ENCODE results near the gene COX14.

The COX14 gene

GRCh38 chr12:50077099-50077498, 34.9 kb upstream of the COX14 start:
- H3K27me3 ChIP-seq (ENCODE audit: low read depth, low read length) = no peaks in the 10 kb centered on the region
- H4K20me1 ChIP-seq (ENCODE audit: insufficient read depth, low read length) = no peaks in the 10 kb centered on the region
- H3K36me3 ChIP-seq (replicated peaks; ENCODE audit: low read depth, low read length) = no peaks in the 10 kb centered on the region
- H3K9ac ChIP-seq (ENCODE audit: low read length) = no peak overlapping the region
- TF ChIP-seq EZH2phosphoT487 (IDR thresholded peaks at IDR 0.05; ENCODE audit: low read depth) (no peak), CTCF (IDR thresholded peaks at IDR 0.05; ENCODE audit: low read depth, low read length) (no peak)
- H3K9me3 ChIP-seq (ENCODE audit: insufficient read depth, low read length) = no peaks in the 10 kb centered on the region
- peaks cover 15% of the 10 kb centered on the region for H3K4me1 ChIP-seq (ENCODE audit: low read length)
- no peaks in the 10 kb centered on the region for H3K79me2 ChIP-seq (ENCODE audit: low read length)
- no peak overlapping the region for H3K27ac ChIP-seq (ENCODE audit: low read length)
- H2AFZ ChIP-seq (ENCODE audit: low read depth, low read length) = no peak overlapping the region
- no peak overlapping the region for H3K4me3 ChIP-seq (ENCODE audit: low read length)
- peak overlapping the region; percentile 29 for H3K4me2 ChIP-seq (ENCODE audit: low read length)

GRCh38 chr12:50078281-50078680, 33.8 kb upstream of the COX14 start:
- Histone ChIP-seq H3K27me3 (ENCODE audit: low read depth, low read length) (no peaks in the 10 kb centered on the region), H3K4me2 (ENCODE audit: low read length) (no peak overlapping the region), H2AFZ (ENCODE audit: low read depth, low read length) (no peak overlapping the region), H3K9me3 (ENCODE audit: insufficient read depth, low read length) (no peaks in the 10 kb centered on the region), H3K9ac (ENCODE audit: low read length) (no peak overlapping the region), H3K4me1 (ENCODE audit: low read length) (peaks cover 15% of the 10 kb centered on the region), H3K36me3 (replicated peaks; ENCODE audit: low read depth, low read length) (no peaks in the 10 kb centered on the region), H4K20me1 (ENCODE audit: insufficient read depth, low read length) (no peaks in the 10 kb centered on the region), H3K79me2 (ENCODE audit: low read length) (no peaks in the 10 kb centered on the region), H3K27ac (ENCODE audit: low read length) (no peak overlapping the region), H3K4me3 (ENCODE audit: low read length) (no peak overlapping the region)
- TF ChIP-seq EZH2phosphoT487 (IDR thresholded peaks at IDR 0.05; ENCODE audit: low read depth) (no peak), CTCF (IDR thresholded peaks at IDR 0.05; ENCODE audit: low read depth, low read length) (no peak)

GRCh38 chr12:50079771-50080170, 32.3 kb upstream of the COX14 start:
- Histone ChIP-seq H2AFZ (ENCODE audit: low read depth, low read length) (no peak overlapping the region), H3K36me3 (replicated peaks; ENCODE audit: low read depth, low read length) (no peaks in the 10 kb centered on the region), H4K20me1 (ENCODE audit: insufficient read depth, low read length) (no peaks in the 10 kb centered on the region), H3K4me2 (ENCODE audit: low read length) (no peak overlapping the region), H3K79me2 (ENCODE audit: low read length) (peaks cover 2% of the 10 kb centered on the region; the same call in 1 of the 2 replicates), H3K4me3 (ENCODE audit: low read length) (no peak overlapping the region), H3K9ac (ENCODE audit: low read length) (no peak overlapping the region), H3K4me1 (ENCODE audit: low read length) (peaks cover 15% of the 10 kb centered on the region), H3K27ac (ENCODE audit: low read length) (no peak overlapping the region), H3K9me3 (ENCODE audit: insufficient read depth, low read length) (no peaks in the 10 kb centered on the region), H3K27me3 (ENCODE audit: low read depth, low read length) (no peaks in the 10 kb centered on the region)
- TF ChIP-seq EZH2phosphoT487 (IDR thresholded peaks at IDR 0.05; ENCODE audit: low read depth) = no peak
- no peak for TF ChIP-seq CTCF (IDR thresholded peaks at IDR 0.05; ENCODE audit: low read depth, low read length)

- H3K36me3 ChIP-seq (replicated peaks; ENCODE audit: low read depth, low read length) = no peaks in the 10 kb centered on the region
- no peak overlapping the region for H3K4me3 ChIP-seq (ENCODE audit: low read length)
- H3K9me3 ChIP-seq (ENCODE audit: insufficient read depth, low read length) = no peaks in the 10 kb centered on the region
- H3K9ac ChIP-seq (ENCODE audit: low read length) = no peak overlapping the region
- no peak overlapping the region for H2AFZ ChIP-seq (ENCODE audit: low read depth, low read length)
- H3K27ac ChIP-seq (ENCODE audit: low read length) = no peak overlapping the region
- no peak overlapping the region for H3K4me2 ChIP-seq (ENCODE audit: low read length)
- H4K20me1 ChIP-seq (ENCODE audit: insufficient read depth, low read length) = peaks cover 5% of the 10 kb centered on the region
- peaks cover 17% of the 10 kb centered on the region for H3K4me1 ChIP-seq (ENCODE audit: low read length)
- TF ChIP-seq EZH2phosphoT487 (IDR thresholded peaks at IDR 0.05; ENCODE audit: low read depth) (no peak), CTCF (IDR thresholded peaks at IDR 0.05; ENCODE audit: low read depth, low read length) (no peak)
- H3K79me2 ChIP-seq (ENCODE audit: low read length) = peaks cover 10% of the 10 kb centered on the region
- H3K27me3 ChIP-seq (ENCODE audit: low read depth, low read length) = no peaks in the 10 kb centered on the region
These were observed 30.8 kb upstream of the COX14 start for GRCh38 chr12:50081096-50081808.

All from OCI-LY3 (cell line).